Measurements from ENCODE around the gene LGALS9.

- TF ChIP-seq RFX5 (IDR thresholded peaks at IDR 0.05; ENCODE audit: low read depth, low read length) (no peak), SP1 (CRISPR knock-in tag; IDR thresholded peaks at IDR 0.05) (no peak), POLR2AphosphoS5 (IDR thresholded peaks at IDR 0.05; ENCODE audit: control insufficient read depth, insufficient read depth, low read depth, low read length) (no peak), POLR2A (conservative IDR thresholded peaks at IDR 0.05) (no peak), ILK (tag; IDR thresholded peaks at IDR 0.05; ENCODE audit: borderline replicate concordance, low read depth) (no peak), ELF1 (tag; IDR thresholded peaks at IDR 0.05) (no peak), FOXK2 (conservative IDR thresholded peaks at IDR 0.05 in 1 of 2, IDR thresholded peaks at IDR 0.05 in 1 of 2; ENCODE audit: low read depth in 2 of 2) (no peak), ZNF79 (CRISPR knock-in tag; IDR thresholded peaks at IDR 0.05; ENCODE audit: low read depth) (no peak), ESRRA (IDR thresholded peaks at IDR 0.05; ENCODE audit: borderline replicate concordance, low read depth) (no peak), RBM25 (IDR thresholded peaks at IDR 0.05; ENCODE audit: low read depth, low read length, severe bottlenecking) (no peak)
- TF ChIP-seq, protein P1, sequence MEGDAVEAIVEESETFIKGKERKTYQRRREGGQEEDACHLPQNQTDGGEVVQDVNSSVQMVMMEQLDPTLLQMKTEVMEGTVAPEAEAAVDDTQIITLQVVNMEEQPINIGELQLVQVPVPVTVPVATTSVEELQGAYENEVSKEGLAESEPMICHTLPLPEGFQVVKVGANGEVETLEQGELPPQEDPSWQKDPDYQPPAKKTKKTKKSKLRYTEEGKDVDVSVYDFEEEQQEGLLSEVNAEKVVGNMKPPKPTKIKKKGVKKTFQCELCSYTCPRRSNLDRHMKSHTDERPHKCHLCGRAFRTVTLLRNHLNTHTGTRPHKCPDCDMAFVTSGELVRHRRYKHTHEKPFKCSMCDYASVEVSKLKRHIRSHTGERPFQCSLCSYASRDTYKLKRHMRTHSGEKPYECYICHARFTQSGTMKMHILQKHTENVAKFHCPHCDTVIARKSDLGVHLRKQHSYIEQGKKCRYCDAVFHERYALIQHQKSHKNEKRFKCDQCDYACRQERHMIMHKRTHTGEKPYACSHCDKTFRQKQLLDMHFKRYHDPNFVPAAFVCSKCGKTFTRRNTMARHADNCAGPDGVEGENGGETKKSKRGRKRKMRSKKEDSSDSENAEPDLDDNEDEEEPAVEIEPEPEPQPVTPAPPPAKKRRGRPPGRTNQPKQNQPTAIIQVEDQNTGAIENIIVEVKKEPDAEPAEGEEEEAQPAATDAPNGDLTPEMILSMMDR (IDR thresholded peaks at IDR 0.05 in 2 of 3, conservative IDR thresholded peaks at IDR 0.05 in 1 of 3; ENCODE audit: insufficient read depth in 2 of 3, low read depth in 1 of 3, low read length in 3 of 3) = no peak
- TF ChIP-seq, protein P2, sequence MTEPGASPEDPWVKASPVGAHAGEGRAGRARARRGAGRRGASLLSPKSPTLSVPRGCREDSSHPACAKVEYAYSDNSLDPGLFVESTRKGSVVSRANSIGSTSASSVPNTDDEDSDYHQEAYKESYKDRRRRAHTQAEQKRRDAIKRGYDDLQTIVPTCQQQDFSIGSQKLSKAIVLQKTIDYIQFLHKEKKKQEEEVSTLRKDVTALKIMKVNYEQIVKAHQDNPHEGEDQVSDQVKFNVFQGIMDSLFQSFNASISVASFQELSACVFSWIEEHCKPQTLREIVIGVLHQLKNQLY (CRISPR knock-in tag; conservative IDR thresholded peaks at IDR 0.05) = no peak
Observed at GRCh38 chr17:27634026-27634335, 3.0 kb downstream of the LGALS9 start.
